H1 (cell line): ENCODE data around the gene KCNIP3. TPM values are rescaled to one million over a fixed set of nuclear protein-coding genes. Genes with fewer than 3 reads are reported as not detected.

ENCODE experiments used
- CTCF ChIA-PET: fragments of 300-600 bp; sonication (Branson Sonifier 250); formaldehyde crosslinking; loops from one replicate; lab custom pipeline; 2021; ENCODE audit not compliant: partially characterized antibody; lab: Charles Lee
- POLR2A ChIA-PET: fragments of 300-600 bp; sonication (Branson Sonifier 250); formaldehyde crosslinking; loops from one replicate; lab custom pipeline; 2021; ENCODE audit warnings: inconsistent platforms; ENCODE audit not compliant: partially characterized antibody; lab: Charles Lee
- DNase-seq, 2 experiments: peaks; one replicate each; pipeline versions ENCODE4 v3.0.0 to v3.0.0-alpha.2; 2010 to 2022; ENCODE audit warnings: low spot score in 2 of 2, low read depth in 1 of 2, mixed read lengths in 1 of 2
- FAIRE-seq: peaks from 2 replicates; lab custom pipeline; 2011; peaks lifted over from hg19 to GRCh38; lab: Jason Lieb, UNC
- H2AFZ ChIP-seq: 2 replicates; pipeline ENCODE4 v1.8.1; 2012; ENCODE audit warnings: low read length, inconsistent platforms
- H2AK5ac ChIP-seq: 2 replicates; pipeline ENCODE4 v1.6.1; 2013; ENCODE audit warnings: low read depth, low read length
- H2BK120ac ChIP-seq: replicated peaks from 2 replicates; pipeline ENCODE3; 2013; ENCODE audit warnings: low read depth, low read length, inconsistent platforms
- H2BK12ac ChIP-seq: 2 replicates; pipeline ENCODE4 v1.6.1; 2013; ENCODE audit warnings: low read depth, low read length
- H2BK15ac ChIP-seq: 2 replicates; pipeline ENCODE4 v1.6.1; 2013; ENCODE audit warnings: low read length
- H2BK20ac ChIP-seq: 2 replicates; pipeline ENCODE4 v1.6.1; 2013; ENCODE audit warnings: low read length
- H2BK5ac ChIP-seq: 2 replicates; pipeline ENCODE4 v1.6.1; 2013; ENCODE audit warnings: low read depth, low read length
- H3K14ac ChIP-seq: 2 replicates; pipeline ENCODE4 v1.6.1; 2013; ENCODE audit warnings: inconsistent platforms; ENCODE audit not compliant: insufficient read length
- H3K18ac ChIP-seq: 2 replicates; pipeline ENCODE4 v1.6.1; 2013; ENCODE audit warnings: low read length; ENCODE audit errors: extremely low read depth
- H3K23ac ChIP-seq: 2 replicates; pipeline ENCODE4 v1.6.1; 2013; ENCODE audit warnings: inconsistent platforms; ENCODE audit not compliant: insufficient read length
- H3K23me2 ChIP-seq: 2 replicates; pipeline ENCODE4 v1.6.1; 2013; ENCODE audit warnings: low read depth, low read length
- H3K27ac ChIP-seq: 2 replicates; pipeline ENCODE4 v1.6.1; 2011; ENCODE audit warnings: low read depth, low read length, inconsistent platforms
- H3K27me3 ChIP-seq, 4 experiments: replicated peaks in 1 of 4; 1 replicate in 1 of 4; 2 replicates in 3 of 4; pipeline versions ENCODE4 v1.6.1 to v1.8.1; 2011 to 2013; ENCODE audit warnings: low read length in 3 of 4, mild to moderate bottlenecking in 3 of 4, inconsistent platforms in 2 of 4, mixed read lengths in 2 of 4, moderate library complexity in 1 of 4; ENCODE audit not compliant: control insufficient read depth in 3 of 4, insufficient read depth in 3 of 4; ENCODE audit errors: extremely low read depth in 1 of 4
- H3K36me3 ChIP-seq, 4 experiments: 2 replicates each; pipeline versions ENCODE4 v1.6.1 to v1.8.1; 2011 to 2013; ENCODE audit warnings: mild to moderate bottlenecking in 4 of 4, low read length in 3 of 4, moderate library complexity in 2 of 4, control low read depth in 1 of 4, inconsistent platforms in 1 of 4; ENCODE audit not compliant: insufficient read depth in 4 of 4, control insufficient read depth in 2 of 4
- H3K4ac ChIP-seq: replicated peaks from 2 replicates; pipeline ENCODE3; 2013; ENCODE audit warnings: low read length, low read depth, mixed read lengths, inconsistent platforms; ENCODE audit not compliant: insufficient read length
- H3K4me1 ChIP-seq, 4 experiments: replicated peaks in 1 of 4; 1 replicate in 1 of 4; 2 replicates in 3 of 4; pipeline versions ENCODE4 v1.6.1 to v1.8.1; 2011 to 2013; ENCODE audit warnings: low read length in 3 of 4, inconsistent platforms in 2 of 4, mixed read lengths in 1 of 4; ENCODE audit not compliant: insufficient read depth in 4 of 4, control insufficient read depth in 3 of 4
- H3K4me2 ChIP-seq, 2 experiments: 2 replicates each; pipeline versions ENCODE4 v1.6.1 to v1.8.1; 2011 to 2013; ENCODE audit warnings: low read depth in 2 of 2, low read length in 2 of 2, control low read depth in 1 of 2, inconsistent platforms in 1 of 2, mild to moderate bottlenecking in 1 of 2; ENCODE audit not compliant: insufficient read depth in 1 of 2
- H3K4me3 ChIP-seq, 4 experiments: fragments of 200-600, 300-600 bp in 1 of 4; sonication (generic), shearing (Covaris generic), sonication (Bioruptor Twin) in 1 of 4; 2 replicates each; pipeline versions ENCODE4 v1.5.1 to v1.8.1; 2011 to 2016; ENCODE audit warnings: low read length in 4 of 4, low read depth in 3 of 4, control low read depth in 2 of 4, inconsistent platforms in 2 of 4, mild to moderate bottlenecking in 2 of 4, mixed read lengths in 1 of 4, moderate library complexity in 1 of 4; ENCODE audit not compliant: insufficient read depth in 2 of 4; ENCODE audit errors: extremely low read depth in 1 of 4
- H3K56ac ChIP-seq: replicated peaks from 2 replicates; pipeline ENCODE3; 2013; ENCODE audit warnings: low read depth, mild to moderate bottlenecking, mixed read lengths, low read length, inconsistent platforms; ENCODE audit not compliant: insufficient read length
- H3K79me1 ChIP-seq: 2 replicates; pipeline ENCODE4 v1.6.1; 2013; ENCODE audit warnings: low read depth, low read length, control low read depth
- H3K79me2 ChIP-seq, 2 experiments: 2 replicates each; pipeline versions ENCODE4 v1.6.1 to v1.8.1; 2012 to 2013; ENCODE audit warnings: low read length in 2 of 2, mild to moderate bottlenecking in 2 of 2, inconsistent platforms in 1 of 2; ENCODE audit not compliant: insufficient read depth in 2 of 2, control insufficient read depth in 1 of 2
- H3K9ac ChIP-seq, 4 experiments: replicated peaks in 1 of 4; 1 replicate in 1 of 4; 2 replicates in 3 of 4; pipeline versions ENCODE4 v1.6.1 to v1.8.1; 2011 to 2013; ENCODE audit warnings: low read depth in 3 of 4, low read length in 3 of 4, control low read depth in 2 of 4, mild to moderate bottlenecking in 2 of 4, moderate library complexity in 2 of 4, inconsistent platforms in 1 of 4; ENCODE audit errors: extremely low read depth in 1 of 4
- H3K9me3 ChIP-seq, 2 experiments: 2 replicates each; pipeline versions ENCODE4 v1.6.1 to v1.8.1; 2012 to 2013; ENCODE audit warnings: mild to moderate bottlenecking in 2 of 2, moderate library complexity in 2 of 2, control low read depth in 1 of 2, inconsistent platforms in 1 of 2, low read depth in 1 of 2, low read length in 1 of 2, mixed read lengths in 1 of 2; ENCODE audit not compliant: insufficient read depth in 2 of 2
- H4K20me1 ChIP-seq, 2 experiments: replicated peaks in 1 of 2; 2 replicates each; pipeline versions ENCODE3 to v1.8.1; 2011 to 2013; ENCODE audit warnings: inconsistent platforms in 2 of 2, low read length in 2 of 2, mild to moderate bottlenecking in 1 of 2; ENCODE audit not compliant: insufficient read depth in 2 of 2, control insufficient read depth in 1 of 2
- H4K5ac ChIP-seq: 2 replicates; pipeline ENCODE4 v1.6.1; 2013; ENCODE audit warnings: low read length, low read depth, mixed read lengths, inconsistent platforms; ENCODE audit not compliant: insufficient read length
- H4K8ac ChIP-seq: 2 replicates; pipeline ENCODE4 v1.8.0; 2013; ENCODE audit warnings: mild to moderate bottlenecking, moderate library complexity, low read length, inconsistent platforms; ENCODE audit not compliant: insufficient read depth; ENCODE audit errors: extremely low read depth
- H4K91ac ChIP-seq: replicated peaks from 2 replicates; pipeline ENCODE3; 2013; ENCODE audit warnings: low read length, mixed read lengths, inconsistent platforms; ENCODE audit not compliant: insufficient read length
- CHD1 ChIP-seq: IDR thresholded peaks from 2 replicates; pipeline ENCODE4 v1.6.1; 2012; ENCODE audit warnings: low read depth, low read length, improper control_type of control experiment
- FOSL1 ChIP-seq: IDR thresholded peaks from 2 replicates; pipeline ENCODE4 v1.6.1; 2011; ENCODE audit warnings: mild to moderate bottlenecking, low read depth, low read length, moderate library complexity; ENCODE audit not compliant: insufficient read depth
- POLR2A ChIP-seq, 2 experiments: IDR thresholded peaks; 1 replicate in 1 of 2; 2 replicates in 1 of 2; pipeline ENCODE4 v1.6.1; 2011; ENCODE audit warnings: low read depth in 2 of 2, low read length in 2 of 2, mild to moderate bottlenecking in 2 of 2; ENCODE audit errors: control extremely low read depth in 1 of 2
- TBP ChIP-seq: IDR thresholded peaks from 2 replicates; pipeline ENCODE4 v1.6.1; 2011; ENCODE audit warnings: low read depth, low read length, improper control_type of control experiment
- ZNF274 ChIP-seq: IDR thresholded peaks from 2 replicates; pipeline ENCODE4 v1.7.0; 2012; ENCODE audit warnings: low read length, borderline replicate concordance; ENCODE audit errors: extremely low read depth
- WGBS, 2 experiments: shearing (Covaris generic) in 1 of 2; methylation state at CpG; one replicate each; pipeline versions ENCODE4 v1.1.6 to v1.1.7; 2013 to 2015; ENCODE audit warnings: low lambda C conversion rate in 2 of 2, mixed read lengths in 2 of 2, inconsistent platforms in 1 of 2, low coverage in 1 of 2, missing lambda C conversion rate in 1 of 2; ENCODE audit not compliant: insufficient replicate concordance in 2 of 2, insufficient coverage in 1 of 2, insufficient read length in 1 of 2; ENCODE audit errors: extremely low coverage in 1 of 2, missing lambda C conversion rate in 1 of 2; 5-methylcytosine and 5-hydroxymethylcytosine counted together
- polyA plus RNA-seq, 7 experiments: library from polyadenylated mRNA; depleted of rRNA in 3 of 7; stranded (reverse) in 5 of 7; unstranded in 2 of 7; fragments of >200 nt in 5 of 7; fragments of 200-250 nt in 2 of 7; gene quantifications; 1 replicate in 5 of 7; 2 replicates in 1 of 7; 4 replicates in 1 of 7; pipeline versions ENCODE4 v1.2.1 to v1.2.3, GENCODE V29; 2011 to 2013; ENCODE audit warnings: missing spikeins in 2 of 7, mixed read lengths in 2 of 7
- total RNA-seq: library from RNA; stranded (reverse); fragmentation: NEBNext Ultra II Directional; extraction: Animal tissue kit (Norgen Biotek cat#: 25700); gene quantifications from 2 replicates; pipeline ENCODE4 v1.2.1, GENCODE V29; 2021

The KCNIP3 gene
- total and polyA plus RNA-seq, 2 of the 8 experiments (the other 6 are each of a cell fraction or from before 2014, with no cell fraction given): 0.33 to 1.9 TPM

GRCh38 chr2:95359031-95359430 is 61.9 kb downstream of the KCNIP3 start:
- no peaks in the 10 kb centered on the region for H3K23me2 ChIP-seq
- no peaks in the 10 kb centered on the region for H3K79me1 ChIP-seq
- H3K4me2 ChIP-seq: no peak overlapping the region
- H3K4me1 ChIP-seq: no peaks in the 10 kb centered on the region
- H3K56ac ChIP-seq: no peak overlapping the region
- no peak overlapping the region for H3K18ac ChIP-seq
- no peak overlapping the region for H3K9ac ChIP-seq
- no peak overlapping the region for H2BK120ac ChIP-seq
- H4K91ac ChIP-seq: no peak overlapping the region
- ChIA-PET POLR2A (no interaction called here), CTCF (no interaction called here)
- no peak overlapping the region for H4K8ac ChIP-seq
- no peaks in the 10 kb centered on the region for H3K79me2 ChIP-seq
- no peak for FAIRE-seq
- H3K4me3 ChIP-seq: no peak overlapping the region
- no peaks in the 10 kb centered on the region for H4K20me1 ChIP-seq
- H3K9me3 ChIP-seq: peaks cover 56 to 78% of the 10 kb centered on the region in 2 experiments
- H2BK15ac ChIP-seq: no peak overlapping the region
- no peak overlapping the region for H4K5ac ChIP-seq
- WGBS, 2 experiments: 89% methylated on average over 2 of the region's 3 CpGs; no CpG with 5 or more reads in 1 of the 2 experiments
- H2BK12ac ChIP-seq: no peak overlapping the region
- no peak overlapping the region for H3K27ac ChIP-seq
- DNase-seq: no peak
- H3K4ac ChIP-seq: no peak overlapping the region
- peaks cover 0 to 2% (median 0%) of the 10 kb centered on the region in 4 experiments; a peak in 2 of 7 replicates for H3K27me3 ChIP-seq
- no peaks in the 10 kb centered on the region for H3K36me3 ChIP-seq
- no peak overlapping the region for H3K14ac ChIP-seq
- H2BK20ac ChIP-seq: no peak overlapping the region
- H2AFZ ChIP-seq: no peak overlapping the region
- H2BK5ac ChIP-seq: no peak overlapping the region
- no peak overlapping the region for H2AK5ac ChIP-seq
- no peak overlapping the region for H3K23ac ChIP-seq
- TF ChIP-seq CHD1 (no peak), TBP (no peak), POLR2A (IDR thresholded peaks at IDR 0.05; ENCODE audit: control extremely low read depth in 1 of 2, low read depth in 2 of 2, low read length in 2 of 2) (no peak), FOSL1 (no peak), ZNF274 (no peak)
